Mucosa of stomach (tissue), 1 donor: ENCODE measurements around the gene GALNT1.

Experiments
- H3K27me3 ChIP-seq: one replicate; pipeline ENCODE4 v1.7.0; 2013; ENCODE audit warnings: mild to moderate bottlenecking, low read length; ENCODE audit not compliant: control insufficient read depth, insufficient read depth
- H3K36me3 ChIP-seq: one replicate; pipeline ENCODE4 v1.7.0; 2013; ENCODE audit warnings: low read length; ENCODE audit not compliant: control insufficient read depth, insufficient read depth
- H3K4me1 ChIP-seq: one replicate; pipeline ENCODE4 v1.7.0; 2013; ENCODE audit warnings: mild to moderate bottlenecking, low read length; ENCODE audit not compliant: control insufficient read depth, insufficient read depth
- H3K4me3 ChIP-seq: one replicate; pipeline ENCODE4 v1.7.0; 2013; ENCODE audit warnings: low read length
- H3K9ac ChIP-seq: one replicate; pipeline ENCODE4 v1.7.0; 2013; ENCODE audit warnings: mild to moderate bottlenecking, low read length, moderate library complexity
- H3K9me3 ChIP-seq: one replicate; pipeline ENCODE4 v1.7.0; 2013; ENCODE audit warnings: mild to moderate bottlenecking, low read length, moderate library complexity; ENCODE audit not compliant: control insufficient read depth
- donor health status: Pancreatic carcinoma.

The GALNT1 gene

GRCh38 chr18:35732162-35732561, 150.6 kb downstream of the GALNT1 start:
- Histone ChIP-seq H3K4me1 (no peaks in the 10 kb centered on the region), H3K4me3 (no peak overlapping the region), H3K9me3 (peaks cover 4% of the 10 kb centered on the region), H3K36me3 (no peaks in the 10 kb centered on the region), H3K9ac (no peak overlapping the region), H3K27me3 (no peaks in the 10 kb centered on the region)

- Histone ChIP-seq H3K36me3 (no peaks in the 10 kb centered on the region), H3K9me3 (peaks cover 4% of the 10 kb centered on the region), H3K4me1 (no peaks in the 10 kb centered on the region), H3K9ac (no peak overlapping the region), H3K4me3 (no peak overlapping the region), H3K27me3 (no peaks in the 10 kb centered on the region)
Measured at GRCh38 chr18:35732636-35733035, 151.1 kb downstream of the GALNT1 start.

- Histone ChIP-seq H3K9me3 (peaks cover 4% of the 10 kb centered on the region), H3K4me1 (no peaks in the 10 kb centered on the region), H3K36me3 (no peaks in the 10 kb centered on the region)
Measured at GRCh38 chr18:35733408-35733807, 151.9 kb downstream of the GALNT1 start.

GRCh38 chr18:35736696-35737095, 155.2 kb downstream of the GALNT1 start:
- no peaks in the 10 kb centered on the region for H3K27me3 ChIP-seq
- no peak overlapping the region for H3K9ac ChIP-seq
- H3K4me1 ChIP-seq = no peaks in the 10 kb centered on the region
- no peaks in the 10 kb centered on the region for H3K9me3 ChIP-seq
- H3K4me3 ChIP-seq = no peak overlapping the region
- H3K36me3 ChIP-seq = no peaks in the 10 kb centered on the region

More at GRCh38 chr18:35733408-35733807, 151.9 kb downstream of the GALNT1 start:
- H3K27me3 ChIP-seq = no peaks in the 10 kb centered on the region
- H3K9ac ChIP-seq = no peak overlapping the region
- no peak overlapping the region for H3K4me3 ChIP-seq

- no peaks in the 10 kb centered on the region for H3K9me3 ChIP-seq
Measured at GRCh38 chr18:35739778-35740177, 158.2 kb downstream of the GALNT1 start.

GRCh38 chr18:35740656-35741055, 159.1 kb downstream of the GALNT1 start:
- Histone ChIP-seq H3K4me3 (no peak overlapping the region), H3K36me3 (no peaks in the 10 kb centered on the region), H3K27me3 (no peaks in the 10 kb centered on the region), H3K4me1 (no peaks in the 10 kb centered on the region), H3K9ac (no peak overlapping the region), H3K9me3 (no peaks in the 10 kb centered on the region)

More at GRCh38 chr18:35739778-35740177, 158.2 kb downstream of the GALNT1 start:
- Histone ChIP-seq H3K4me1 (no peaks in the 10 kb centered on the region), H3K27me3 (no peaks in the 10 kb centered on the region), H3K36me3 (no peaks in the 10 kb centered on the region), H3K4me3 (no peak overlapping the region), H3K9ac (no peak overlapping the region)

- H3K4me3 ChIP-seq = no peak overlapping the region
- H3K36me3 ChIP-seq = no peaks in the 10 kb centered on the region
- H3K4me1 ChIP-seq = no peaks in the 10 kb centered on the region
- no peak overlapping the region for H3K9ac ChIP-seq
- H3K9me3 ChIP-seq = no peaks in the 10 kb centered on the region
- H3K27me3 ChIP-seq = no peaks in the 10 kb centered on the region
Measured at GRCh38 chr18:35743916-35744315, 162.4 kb downstream of the GALNT1 start.

GRCh38 chr18:35745814-35746213, 164.3 kb downstream of the GALNT1 start:
- Histone ChIP-seq H3K9ac (no peak overlapping the region), H3K4me3 (no peak overlapping the region)

GRCh38 chr18:35746826-35747339, 165.3 kb downstream of the GALNT1 start:
- H3K36me3 ChIP-seq = no peaks in the 10 kb centered on the region
- no peak overlapping the region for H3K4me3 ChIP-seq
- H3K9me3 ChIP-seq = no peaks in the 10 kb centered on the region
- no peaks in the 10 kb centered on the region for H3K4me1 ChIP-seq
- no peak overlapping the region for H3K9ac ChIP-seq
- H3K27me3 ChIP-seq = no peaks in the 10 kb centered on the region

More at GRCh38 chr18:35745814-35746213, 164.3 kb downstream of the GALNT1 start:
- Histone ChIP-seq H3K36me3 (no peaks in the 10 kb centered on the region), H3K9me3 (no peaks in the 10 kb centered on the region), H3K4me1 (no peaks in the 10 kb centered on the region), H3K27me3 (no peaks in the 10 kb centered on the region)

GRCh38 chr18:35747894-35748472, 166.4 kb downstream of the GALNT1 start:
- no peaks in the 10 kb centered on the region for H3K36me3 ChIP-seq
- H3K4me3 ChIP-seq = no peak overlapping the region
- no peaks in the 10 kb centered on the region for H3K9me3 ChIP-seq
- no peaks in the 10 kb centered on the region for H3K27me3 ChIP-seq
- H3K9ac ChIP-seq = no peak overlapping the region
- no peaks in the 10 kb centered on the region for H3K4me1 ChIP-seq

- Histone ChIP-seq H3K9ac (no peak overlapping the region), H3K9me3 (no peaks in the 10 kb centered on the region), H3K4me1 (no peaks in the 10 kb centered on the region), H3K36me3 (no peaks in the 10 kb centered on the region), H3K27me3 (no peaks in the 10 kb centered on the region), H3K4me3 (no peak overlapping the region)
Measured at GRCh38 chr18:35749701-35750100, 168.2 kb downstream of the GALNT1 start.

GRCh38 chr18:35750929-35751328, 169.4 kb downstream of the GALNT1 start:
- Histone ChIP-seq H3K4me1 (no peaks in the 10 kb centered on the region), H3K4me3 (no peak overlapping the region), H3K36me3 (no peaks in the 10 kb centered on the region), H3K9ac (no peak overlapping the region), H3K27me3 (peaks cover 2% of the 10 kb centered on the region), H3K9me3 (no peaks in the 10 kb centered on the region)
